Sigmoid colon (tissue), 7 donors: Measurements from ENCODE around the gene SCEL. TPM values are rescaled to one million over a fixed set of nuclear protein-coding genes. Genes with fewer than 3 reads are reported as not detected.

Experiments used
- DNase-seq: peaks from one replicate; pipeline ENCODE4 v3.0.0-alpha.2; 2019
- H3K27ac ChIP-seq, 4 donors: fragments of 200-600 bp; sonication (generic); one replicate each; pipeline ENCODE4 v1.5.1; 2016 to 2019; ENCODE audit warnings: mild to moderate bottlenecking in 1 of 4
- H3K27me3 ChIP-seq, 3 donors: fragments of 200-600 bp; sonication (generic); one replicate each; pipeline ENCODE4 v1.5.1; 2019; ENCODE audit warnings: mild to moderate bottlenecking in 1 of 3
- H3K36me3 ChIP-seq, 4 donors: fragments of 200-600 bp; sonication (generic); one replicate each; pipeline ENCODE4 v1.5.1; 2016 to 2019
- H3K4me1 ChIP-seq, 4 donors: fragments of 200-600 bp; sonication (generic); one replicate each; pipeline ENCODE4 v1.5.1; 2017 to 2019
- H3K4me3 ChIP-seq, 4 donors: fragments of 200-600 bp; sonication (generic); one replicate each; pipeline ENCODE4 v1.5.1; 2017 to 2019; ENCODE audit warnings: mild to moderate bottlenecking in 2 of 4, moderate library complexity in 1 of 4
- H3K9me3 ChIP-seq, 4 donors: fragments of 200-600 bp in 3 of 4; sonication (generic) in 3 of 4; one replicate each; pipeline versions ENCODE4 v1.5.1 to v1.6.1; 2013 to 2019
- CTCF ChIP-seq, 4 experiments: fragments of 450-650 bp in 3 of 4; fragments of 200-600 bp in 1 of 4; IDR thresholded peaks; one replicate each; pipeline ENCODE4 v1.5.1; 2016 to 2019; ENCODE audit warnings: antibody characterized with exemption in 4 of 4, mild to moderate bottlenecking in 3 of 4, moderate library complexity in 2 of 4
- EP300 ChIP-seq, 4 donors: sonication (generic); formaldehyde crosslinking; IDR thresholded peaks; one replicate each; pipeline ENCODE4 v1.6.1; 2017; ENCODE audit warnings: antibody characterized with exemption in 4 of 4
- POLR2A ChIP-seq, 2 donors: fragments of 450-650 bp; IDR thresholded peaks; one replicate each; pipeline ENCODE4 v1.6.1; 2016; ENCODE audit warnings: antibody characterized with exemption in 2 of 2, mild to moderate bottlenecking in 2 of 2, moderate library complexity in 2 of 2
- POLR2AphosphoS5 ChIP-seq, 4 donors: sonication (generic); formaldehyde crosslinking; IDR thresholded peaks; one replicate each; pipeline ENCODE4 v1.6.1; 2017; ENCODE audit warnings: antibody characterized with exemption in 4 of 4
- WGBS, 2 donors: extraction: QIAGEN DNeasy Blood & Tissue Kit; methylation state at CpG; one replicate each; pipeline ENCODE4 v1.1.7; 2013; 5-methylcytosine and 5-hydroxymethylcytosine counted together
- intact Hi-C: fragments of 100-400 bp; cut with DNase I; formaldehyde crosslinking; loops from one replicate; pipeline ENCODE4 v1.15.1; 2023
- polyA plus RNA-seq, 3 donors: library from polyadenylated mRNA; stranded (reverse); fragments of 200-250 nt; gene quantifications; one replicate each; pipeline ENCODE4 v1.2.3, GENCODE V29; 2013
- total RNA-seq, 4 donors: library from RNA; depleted of rRNA; stranded (reverse); fragments of >200 nt; gene quantifications; one replicate each; pipeline ENCODE4 v1.1.0, GENCODE V29; 2016
- donor health status: healthy with polysubstance abuse.
- donor health status: Bipolar disorder and iron deficiency.
- donor health status: healthy.

The SCEL gene
- total and polyA plus RNA-seq, 7 donors = 0.54 to 2.4 (median 2.1) TPM; not detected in 4

GRCh38 chr13:77530875-77531274 lies 4.6 kb upstream of the SCEL start:
- Histone ChIP-seq H3K27me3 (no peaks in the 10 kb centered on the region), H3K36me3 (no peaks in the 10 kb centered on the region), H3K4me3 (no peak overlapping the region), H3K4me1 (no peaks in the 10 kb centered on the region), H3K27ac (no peak overlapping the region), H3K9me3 (no peaks in the 10 kb centered on the region)
- TF ChIP-seq CTCF (IDR thresholded peaks at IDR 0.05) (no peak), POLR2A (IDR thresholded peaks at IDR 0.05) (no peak), POLR2AphosphoS5 (IDR thresholded peaks at IDR 0.05) (no peak), EP300 (IDR thresholded peaks at IDR 0.05) (no peak)
- intact Hi-C loops = no loop called here
- no peak for DNase-seq

GRCh38 chr13:77532983-77533382 lies 2.5 kb upstream of the SCEL start:
- no peak overlapping the region for H3K27ac ChIP-seq
- no peaks in the 10 kb centered on the region for H3K4me1 ChIP-seq
- no peaks in the 10 kb centered on the region for H3K9me3 ChIP-seq
- H3K27me3 ChIP-seq = no peaks in the 10 kb centered on the region
- H3K36me3 ChIP-seq = no peaks in the 10 kb centered on the region
- no peak for DNase-seq
- intact Hi-C loops = no loop called here
- TF ChIP-seq POLR2AphosphoS5 (IDR thresholded peaks at IDR 0.05) = no peak
- TF ChIP-seq POLR2A (IDR thresholded peaks at IDR 0.05) = no peak
- TF ChIP-seq CTCF (IDR thresholded peaks at IDR 0.05) = no peak
- no peak for TF ChIP-seq EP300 (IDR thresholded peaks at IDR 0.05)
- WGBS, 2 donors = 84 to 93% methylated on average over 2 of the region's 2 CpGs
- no peak overlapping the region for H3K4me3 ChIP-seq

GRCh38 chr13:77533875-77534788 lies 1.4 kb upstream of the SCEL start:
- Histone ChIP-seq H3K36me3 (no peaks in the 10 kb centered on the region), H3K9me3 (no peaks in the 10 kb centered on the region), H3K4me3 (no peak overlapping the region), H3K4me1 (no peaks in the 10 kb centered on the region), H3K27me3 (no peaks in the 10 kb centered on the region), H3K27ac (no peak overlapping the region)
- intact Hi-C loops = no loop called here
- 62 to 78% methylated on average over 7 of the region's 7 CpGs for WGBS, 2 donors
- TF ChIP-seq EP300 (IDR thresholded peaks at IDR 0.05) = no peak
- no peak for TF ChIP-seq POLR2A (IDR thresholded peaks at IDR 0.05)
- TF ChIP-seq CTCF (IDR thresholded peaks at IDR 0.05) = no peak
- no peak for TF ChIP-seq POLR2AphosphoS5 (IDR thresholded peaks at IDR 0.05)
- DNase-seq = no peak

GRCh38 chr13:77536358-77536757 lies 852 bp downstream of the SCEL start:
- Histone ChIP-seq H3K9me3 (no peaks in the 10 kb centered on the region), H3K27ac (no peak overlapping the region), H3K4me1 (no peaks in the 10 kb centered on the region), H3K27me3 (no peaks in the 10 kb centered on the region), H3K4me3 (no peak overlapping the region), H3K36me3 (no peaks in the 10 kb centered on the region)
- intact Hi-C loops = no loop called here
- TF ChIP-seq CTCF (IDR thresholded peaks at IDR 0.05) = no peak
- TF ChIP-seq EP300 (IDR thresholded peaks at IDR 0.05) = no peak
- TF ChIP-seq POLR2A (IDR thresholded peaks at IDR 0.05) = no peak
- no peak for TF ChIP-seq POLR2AphosphoS5 (IDR thresholded peaks at IDR 0.05)
- DNase-seq = no peak
